ENCODE data around the gene USPL1.

- TF ChIP-seq CTCF (IDR thresholded peaks at IDR 0.05) (no peak), POLR2A (IDR thresholded peaks at IDR 0.05) (no peak)
These were observed 36.7 kb upstream of the USPL1 start for GRCh38 chr13:30580852-30581502.
